Measurements from ENCODE around the gene ITPA. TPM values are rescaled to one million over a fixed set of nuclear protein-coding genes. Genes with fewer than 3 reads are reported as not detected.

ITPA gene
- total RNA-seq, 1 experiment from 2014 or later, result 69.2 TPM

GRCh38 chr20:3224681-3225421, 15.6 kb downstream of the ITPA start:
- POLR2A ChIA-PET (ENCODE audit: unreplicated experiment), result interaction anchor here (0.6 to 0.7 kb wide), 4 partner anchors 9 to 35 kb away, joined by 3 to 21 read pairs (median 4); no protein-coding TSS in a partner anchor
- no peak overlapping the region for H2AFZ ChIP-seq
- TF ChIP-seq EZH2 (IDR thresholded peaks at IDR 0.05; ENCODE audit: low read depth), result no peak
- TF ChIP-seq CTCF (conservative IDR thresholded peaks at IDR 0.05), result no peak

GRCh38 chr20:3226093-3226492, 16.8 kb downstream of the ITPA start:
- Histone ChIP-seq H3K27ac (no peak overlapping the region), H2AFZ (no peak overlapping the region), H3K9me2 (ENCODE audit: insufficient read depth) (no peaks in the 10 kb centered on the region), H3K4me2 (no peak overlapping the region), H3K79me2 (ENCODE audit: low read depth) (no peaks in the 10 kb centered on the region), H3K27me3 (ENCODE audit: insufficient read depth, low read depth) (no peaks in the 10 kb centered on the region), H4K20me1 (ENCODE audit: insufficient read depth) (no peaks in the 10 kb centered on the region), H3K36me3 (ENCODE audit: low read depth) (no peaks in the 10 kb centered on the region), H3F3A (ENCODE audit: insufficient read depth, low read depth) (peaks cover 7% of the 10 kb centered on the region; the same call in 1 of the 2 replicates), H3K4me3 (no peak overlapping the region), H3K9me3 (ENCODE audit: insufficient read depth, low read depth) (no peaks in the 10 kb centered on the region), H3K4me1 (replicated peaks; ENCODE audit: insufficient read depth) (peaks cover 14% of the 10 kb centered on the region; the same call in 1 of the 2 replicates)
- intact Hi-C loops (cut with micrococcal nuclease; ENCODE audit: unreplicated experiment), result loop anchor here (10.0 kb wide), 1 partner anchor 249 kb away; the partner anchor contains the start of gene ATRN
- BruUV-seq (replicated peaks), result TSS peak; percentile 18
- no peak for DNase-seq
- CTCF ChIA-PET, result no interaction called here
- POLR2A ChIA-PET (ENCODE audit: unreplicated experiment), result no interaction called here
- TF ChIP-seq EZH2 (IDR thresholded peaks at IDR 0.05; ENCODE audit: low read depth) (no peak), CTCF (conservative IDR thresholded peaks at IDR 0.05) (no peak)

More at GRCh38 chr20:3224681-3225421, 15.6 kb downstream of the ITPA start:
- CTCF ChIA-PET, result interaction anchor here (0.6 kb wide), 1 partner anchor 17 kb away, joined by 3 read pairs; no protein-coding TSS in a partner anchor
- no peaks in the 10 kb centered on the region for H3K27me3 ChIP-seq (ENCODE audit: insufficient read depth, low read depth)
- no peaks in the 10 kb centered on the region for H3K79me2 ChIP-seq (ENCODE audit: low read depth)
- 0 out of 2 replicates have a peak, but pooled peaks cover 3% of the 10 kb centered on the region for H3K36me3 ChIP-seq (ENCODE audit: low read depth)
- no peak overlapping the region for H3K27ac ChIP-seq
- no TSS peak for BruUV-seq (replicated peaks)
- peak in 1 of 2 experiments; percentile 56 for DNase-seq
- H3K9me3 ChIP-seq (ENCODE audit: insufficient read depth, low read depth), result no peaks in the 10 kb centered on the region
- H3K4me1 ChIP-seq (replicated peaks; ENCODE audit: insufficient read depth), result peaks cover 15% of the 10 kb centered on the region; the same call in 1 of the 2 replicates
- no peaks in the 10 kb centered on the region for H4K20me1 ChIP-seq (ENCODE audit: insufficient read depth)
- H3K9me2 ChIP-seq (ENCODE audit: insufficient read depth), result no peaks in the 10 kb centered on the region
- intact Hi-C loops (cut with micrococcal nuclease; ENCODE audit: unreplicated experiment), result loop anchor here (10.0 kb wide), 1 partner anchor 250 kb away; the partner anchor contains the start of gene ATRN
- no peak overlapping the region for H3K4me2 ChIP-seq
- no peak overlapping the region for H3K4me3 ChIP-seq
- H3F3A ChIP-seq (ENCODE audit: insufficient read depth, low read depth), result peaks cover 10% of the 10 kb centered on the region

GRCh38 chr20:3226864-3227263, 17.6 kb downstream of the ITPA start:
- H3K4me2 ChIP-seq, result no peak overlapping the region
- H3K27ac ChIP-seq, result no peak overlapping the region
- H2AFZ ChIP-seq, result no peak overlapping the region
- no TSS peak for BruUV-seq (replicated peaks)
- no peak overlapping the region for H3K4me3 ChIP-seq
- POLR2A ChIA-PET (ENCODE audit: unreplicated experiment), result interaction anchor here (0.5 to 0.8 kb wide), 4 partner anchors 22 to 1347 kb away, joined by 3 to 13 read pairs (median 4); no protein-coding TSS in a partner anchor
- H3K36me3 ChIP-seq (ENCODE audit: low read depth), result no peaks in the 10 kb centered on the region
- no peaks in the 10 kb centered on the region for H3K27me3 ChIP-seq (ENCODE audit: insufficient read depth, low read depth)
- TF ChIP-seq CTCF (conservative IDR thresholded peaks at IDR 0.05) (no peak), EZH2 (IDR thresholded peaks at IDR 0.05; ENCODE audit: low read depth) (no peak)
- H3K9me3 ChIP-seq (ENCODE audit: insufficient read depth, low read depth), result no peaks in the 10 kb centered on the region
- CTCF ChIA-PET, result interaction anchor here (0.6 to 0.7 kb wide), 2 partner anchors 12 to 48 kb away, joined by 3 to 4 read pairs; partner anchors contain the start of gene SLC4A11
- no peaks in the 10 kb centered on the region for H3K79me2 ChIP-seq (ENCODE audit: low read depth)
- H3F3A ChIP-seq (ENCODE audit: insufficient read depth, low read depth), result peaks cover 7% of the 10 kb centered on the region; the same call in 1 of the 2 replicates
- no peak for DNase-seq
- H4K20me1 ChIP-seq (ENCODE audit: insufficient read depth), result no peaks in the 10 kb centered on the region
- H3K9me2 ChIP-seq (ENCODE audit: insufficient read depth), result no peaks in the 10 kb centered on the region
- intact Hi-C loops (cut with micrococcal nuclease; ENCODE audit: unreplicated experiment), result loop anchor here (10.0 kb wide), 1 partner anchor 248 kb away; the partner anchor contains the start of gene ATRN
- peaks cover 6% of the 10 kb centered on the region; the same call in 1 of the 2 replicates for H3K4me1 ChIP-seq (replicated peaks; ENCODE audit: insufficient read depth)

Data from PC-9 (cell line).